ENCODE data around the gene CUEDC1. TPM values are rescaled to one million over a fixed set of nuclear protein-coding genes. Genes with fewer than 3 reads are reported as not detected.

The CUEDC1 gene
- total and polyA plus RNA-seq, 2 of the 13 experiments (the other 11 are each of a cell fraction or from before 2014, with no cell fraction given): 7.4 to 12.9 TPM

GRCh38 chr17:57988301-57989250, 33.4 kb upstream of the CUEDC1 start (continued):
- TF ChIP-seq ZC3H13 (CRISPR knock-in tag; IDR thresholded peaks at IDR 0.05): peak; percentile 69; the same call in 1 of the 2 replicates
- no peak for TF ChIP-seq TFDP1 (CRISPR knock-in tag; IDR thresholded peaks at IDR 0.05; ENCODE audit: borderline replicate concordance)
- TF ChIP-seq KDM4B (CRISPR knock-in tag; IDR thresholded peaks at IDR 0.05): no peak; the same call in 1 of the 2 replicates
- TF ChIP-seq SNAPC5 (CRISPR knock-in tag; IDR thresholded peaks at IDR 0.05; ENCODE audit: borderline replicate concordance): peak; percentile 67; the same call in 1 of the 2 replicates
- TF ChIP-seq ZNF572 (CRISPR knock-in tag; IDR thresholded peaks at IDR 0.05): 0 out of 2 replicates have a peak, but pooled peaks have one; percentile 24
- TF ChIP-seq GLI4 (CRISPR knock-in tag; IDR thresholded peaks at IDR 0.05; ENCODE audit: borderline replicate concordance): no peak
- TF ChIP-seq MIER3 (CRISPR knock-in tag; IDR thresholded peaks at IDR 0.05; ENCODE audit: borderline replicate concordance): no peak
- TF ChIP-seq GABPA (IDR thresholded peaks at IDR 0.05; ENCODE audit: low read depth, low read length): no peak
- 0 out of 2 replicates have a peak, but pooled peaks have one; percentile 22 for TF ChIP-seq GABPA (CRISPR knock-in tag; IDR thresholded peaks at IDR 0.05; ENCODE audit: low read depth)
- TF ChIP-seq ESRRA (CRISPR knock-in tag; IDR thresholded peaks at IDR 0.05; ENCODE audit: low read depth): peak; percentile 32; the same call in 1 of the 2 replicates
- TF ChIP-seq AHDC1 (CRISPR knock-in tag; IDR thresholded peaks at IDR 0.05; ENCODE audit: borderline replicate concordance): no peak
- no peak for TF ChIP-seq ZBTB20 (CRISPR knock-in tag; IDR thresholded peaks at IDR 0.05; ENCODE audit: borderline replicate concordance, low read depth)
- peak; percentile 15; the same call in 1 of the 2 replicates for TF ChIP-seq POGZ (CRISPR knock-in tag; IDR thresholded peaks at IDR 0.05)
- TF ChIP-seq ZNF724P (CRISPR knock-in tag; IDR thresholded peaks at IDR 0.05; ENCODE audit: borderline replicate concordance): no peak
- no peak for TF ChIP-seq GPN1 (CRISPR knock-in tag; IDR thresholded peaks at IDR 0.05; ENCODE audit: borderline replicate concordance)
- peak; percentile 59 for TF ChIP-seq MAX (IDR thresholded peaks at IDR 0.05)
- TF ChIP-seq ZNF20 (CRISPR knock-in tag; IDR thresholded peaks at IDR 0.05): no peak
- no peak; the same call in 1 of the 2 replicates for TF ChIP-seq NKX3-1 (CRISPR knock-in tag; IDR thresholded peaks at IDR 0.05)
- no peak; the same call in 1 of the 2 replicates for TF ChIP-seq MYC (CRISPR knock-in tag; IDR thresholded peaks at IDR 0.05; ENCODE audit: borderline replicate concordance)
- no peak; the same call in 1 of the 2 replicates for TF ChIP-seq NFYC (CRISPR knock-in tag; IDR thresholded peaks at IDR 0.05)
- no peak for TF ChIP-seq ARNT (IDR thresholded peaks at IDR 0.05)
- no peak for TF ChIP-seq SALL2 (CRISPR knock-in tag; IDR thresholded peaks at IDR 0.05)

Data from HepG2 (cell line).